ENCODE results near the gene TMEM45A.
"Not testable (repeated sequence)": the region's sequence is repeated elsewhere in the genome, so short reads cannot be mapped to it uniquely, and the experiment has no call there.

The TMEM45A gene

GRCh38 chr3:100465892-100466777 is 26.3 kb upstream of the TMEM45A start:
- no peaks in the 10 kb centered on the region for H3K27me3 ChIP-seq (ENCODE audit: control insufficient read depth, insufficient read depth, low read length)
- H3K4me1 ChIP-seq (ENCODE audit: control insufficient read depth, insufficient read depth, low read length): no peaks in the 10 kb centered on the region
- H3K27ac ChIP-seq (ENCODE audit: low read depth, low read length): no peak overlapping the region
- no peaks in the 10 kb centered on the region for H3K36me3 ChIP-seq (ENCODE audit: control insufficient read depth, insufficient read depth, low read length)
- no peak overlapping the region for H3K4me3 ChIP-seq (ENCODE audit: low read length)
- H3K9ac ChIP-seq (ENCODE audit: low read length): no peak overlapping the region

- Histone ChIP-seq H3K4me3 (ENCODE audit: low read length) (no peak overlapping the region), H3K27ac (ENCODE audit: low read depth, low read length) (no peak overlapping the region), H3K36me3 (ENCODE audit: control insufficient read depth, insufficient read depth, low read length) (no peaks in the 10 kb centered on the region), H3K4me1 (ENCODE audit: control insufficient read depth, insufficient read depth, low read length) (no peaks in the 10 kb centered on the region), H3K9ac (ENCODE audit: low read length) (no peak overlapping the region), H3K27me3 (ENCODE audit: control insufficient read depth, insufficient read depth, low read length) (no peaks in the 10 kb centered on the region)
Observed at GRCh38 chr3:100467133-100467532, 25.3 kb upstream of the TMEM45A start.

DNA sequence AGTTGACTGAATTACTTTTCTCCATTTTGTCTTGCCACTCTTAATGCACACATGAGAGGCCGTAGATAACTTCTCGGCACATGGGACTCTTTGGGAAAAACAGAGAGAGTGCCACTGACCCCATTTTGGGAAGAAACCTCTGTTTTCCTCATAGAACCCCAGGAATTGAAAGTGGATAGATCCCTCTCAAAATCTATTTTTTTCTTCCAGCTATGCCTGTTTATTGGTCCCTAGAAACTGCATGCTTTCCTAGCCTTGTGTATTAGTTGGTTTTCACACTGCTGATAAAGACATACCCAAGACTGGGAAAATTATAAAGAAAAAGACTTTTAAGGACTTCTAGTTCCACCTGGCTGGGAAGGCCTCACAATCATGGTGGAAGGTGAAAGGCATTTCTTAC is 23.7 kb upstream of the TMEM45A start:
- Histone ChIP-seq H3K27me3 (ENCODE audit: control insufficient read depth, insufficient read depth, low read length) (no peaks in the 10 kb centered on the region), H3K27ac (ENCODE audit: low read depth, low read length) (no peak overlapping the region), H3K9ac (ENCODE audit: low read length) (no peak overlapping the region), H3K36me3 (ENCODE audit: control insufficient read depth, insufficient read depth, low read length) (no peaks in the 10 kb centered on the region), H3K4me1 (ENCODE audit: control insufficient read depth, insufficient read depth, low read length) (no peaks in the 10 kb centered on the region), H3K4me3 (ENCODE audit: low read length) (no peak overlapping the region)

GRCh38 chr3:100470951-100471350 is 21.5 kb upstream of the TMEM45A start:
- H3K4me1 ChIP-seq (ENCODE audit: control insufficient read depth, insufficient read depth, low read length): no peaks in the 10 kb centered on the region
- no peak overlapping the region for H3K9ac ChIP-seq (ENCODE audit: low read length)
- H3K36me3 ChIP-seq (ENCODE audit: control insufficient read depth, insufficient read depth, low read length): no peaks in the 10 kb centered on the region
- no peak overlapping the region for H3K27ac ChIP-seq (ENCODE audit: low read depth, low read length)
- H3K27me3 ChIP-seq (ENCODE audit: control insufficient read depth, insufficient read depth, low read length): no peaks in the 10 kb centered on the region
- H3K4me3 ChIP-seq (ENCODE audit: low read length): no peak overlapping the region

DNA sequence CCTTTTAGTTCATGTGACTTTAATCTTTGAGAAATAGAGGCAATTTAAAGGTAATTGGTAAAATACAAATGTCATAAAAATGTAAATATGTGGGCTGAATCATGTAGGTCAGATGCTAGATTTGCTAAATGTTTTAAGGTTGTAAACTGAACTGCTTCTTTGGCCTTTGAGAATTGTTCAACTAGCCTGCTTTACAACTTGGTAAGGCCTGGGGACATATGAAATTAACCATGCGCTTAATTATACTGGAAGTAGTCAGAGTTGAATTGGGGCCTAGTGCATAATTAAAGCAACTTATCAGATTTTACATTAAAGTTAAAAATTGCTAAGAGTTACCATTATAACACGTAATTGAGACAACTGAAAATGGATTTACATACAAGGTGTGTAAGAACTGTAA is 21.0 kb upstream of the TMEM45A start:
- Histone ChIP-seq H3K4me3 (ENCODE audit: low read length) (no peak overlapping the region), H3K27me3 (ENCODE audit: control insufficient read depth, insufficient read depth, low read length) (no peaks in the 10 kb centered on the region), H3K4me1 (ENCODE audit: control insufficient read depth, insufficient read depth, low read length) (no peaks in the 10 kb centered on the region), H3K27ac (ENCODE audit: low read depth, low read length) (no peak overlapping the region), H3K9ac (ENCODE audit: low read length) (no peak overlapping the region), H3K36me3 (ENCODE audit: control insufficient read depth, insufficient read depth, low read length) (no peaks in the 10 kb centered on the region)

DNA sequence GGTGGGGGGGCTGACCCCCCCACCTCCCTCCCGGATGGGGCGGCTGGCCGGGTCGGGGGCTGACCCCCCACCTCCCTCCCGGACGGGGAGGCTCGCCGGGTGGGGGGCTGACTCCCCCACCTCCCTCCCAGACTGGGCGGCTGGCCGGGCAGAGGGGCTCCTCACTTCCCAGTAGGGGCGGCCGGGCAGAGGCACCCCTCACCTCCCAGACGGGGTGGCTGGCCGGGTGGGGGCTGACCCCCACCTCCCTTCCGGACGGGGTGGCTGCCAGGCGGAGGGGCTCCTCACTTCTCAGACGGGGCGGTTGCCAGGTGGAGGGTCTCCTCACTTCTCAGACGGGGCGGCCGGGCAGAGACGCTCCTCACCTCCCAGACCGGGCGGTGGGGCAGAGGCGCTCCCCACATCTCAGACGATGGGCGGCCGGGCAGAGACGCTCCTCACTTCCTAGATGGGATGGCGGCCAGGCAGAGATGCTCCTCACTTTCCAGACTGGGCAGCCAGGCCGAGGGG is 14.5 kb upstream of the TMEM45A start:
- H3K36me3 ChIP-seq (ENCODE audit: control insufficient read depth, insufficient read depth, low read length); H3K4me1 ChIP-seq (ENCODE audit: control insufficient read depth, insufficient read depth, low read length); H3K9ac ChIP-seq (ENCODE audit: low read length); H3K27ac ChIP-seq (ENCODE audit: low read depth, low read length); H3K4me3 ChIP-seq (ENCODE audit: low read length); H3K27me3 ChIP-seq (ENCODE audit: control insufficient read depth, insufficient read depth, low read length): not testable (repeated sequence)

GRCh38 chr3:100478521-100478920 is 13.9 kb upstream of the TMEM45A start:
- not testable (repeated sequence) for H3K4me3 ChIP-seq (ENCODE audit: low read length); H3K27ac ChIP-seq (ENCODE audit: low read depth, low read length); H3K9ac ChIP-seq (ENCODE audit: low read length); H3K36me3 ChIP-seq (ENCODE audit: control insufficient read depth, insufficient read depth, low read length); H3K27me3 ChIP-seq (ENCODE audit: control insufficient read depth, insufficient read depth, low read length); H3K4me1 ChIP-seq (ENCODE audit: control insufficient read depth, insufficient read depth, low read length)

GRCh38 chr3:100480081-100480480 is 12.3 kb upstream of the TMEM45A start:
- Histone ChIP-seq H3K27ac (ENCODE audit: low read depth, low read length) (no peak overlapping the region), H3K4me1 (ENCODE audit: control insufficient read depth, insufficient read depth, low read length) (no peaks in the 10 kb centered on the region)

GRCh38 chr3:100482176-100482575 is 10.2 kb upstream of the TMEM45A start:
- no peaks in the 10 kb centered on the region for H3K4me1 ChIP-seq (ENCODE audit: control insufficient read depth, insufficient read depth, low read length)
- H3K9ac ChIP-seq (ENCODE audit: low read length): no peak overlapping the region
- H3K4me3 ChIP-seq (ENCODE audit: low read length): no peak overlapping the region
- H3K36me3 ChIP-seq (ENCODE audit: control insufficient read depth, insufficient read depth, low read length): no peaks in the 10 kb centered on the region
- H3K27ac ChIP-seq (ENCODE audit: low read depth, low read length): no peak overlapping the region
- H3K27me3 ChIP-seq (ENCODE audit: control insufficient read depth, insufficient read depth, low read length): no peaks in the 10 kb centered on the region

More at GRCh38 chr3:100480081-100480480, 12.3 kb upstream of the TMEM45A start:
- Histone ChIP-seq H3K9ac (ENCODE audit: low read length) (no peak overlapping the region), H3K27me3 (ENCODE audit: control insufficient read depth, insufficient read depth, low read length) (no peaks in the 10 kb centered on the region), H3K36me3 (ENCODE audit: control insufficient read depth, insufficient read depth, low read length) (no peaks in the 10 kb centered on the region), H3K4me3 (ENCODE audit: low read length) (no peak overlapping the region)

GRCh38 chr3:100483529-100483928 is 8.9 kb upstream of the TMEM45A start:
- H3K27me3 ChIP-seq (ENCODE audit: control insufficient read depth, insufficient read depth, low read length): no peaks in the 10 kb centered on the region
- no peak overlapping the region for H3K4me3 ChIP-seq (ENCODE audit: low read length)
- H3K4me1 ChIP-seq (ENCODE audit: control insufficient read depth, insufficient read depth, low read length): no peaks in the 10 kb centered on the region
- H3K27ac ChIP-seq (ENCODE audit: low read depth, low read length): no peak overlapping the region
- H3K9ac ChIP-seq (ENCODE audit: low read length): no peak overlapping the region
- no peaks in the 10 kb centered on the region for H3K36me3 ChIP-seq (ENCODE audit: control insufficient read depth, insufficient read depth, low read length)

- Histone ChIP-seq H3K27me3 (ENCODE audit: control insufficient read depth, insufficient read depth, low read length) (no peaks in the 10 kb centered on the region), H3K9ac (ENCODE audit: low read length) (no peak overlapping the region), H3K4me3 (ENCODE audit: low read length) (no peak overlapping the region), H3K4me1 (ENCODE audit: control insufficient read depth, insufficient read depth, low read length) (no peaks in the 10 kb centered on the region), H3K27ac (ENCODE audit: low read depth, low read length) (no peak overlapping the region), H3K36me3 (ENCODE audit: control insufficient read depth, insufficient read depth, low read length) (no peaks in the 10 kb centered on the region)
Observed at GRCh38 chr3:100486808-100487207, 5.6 kb upstream of the TMEM45A start.

DNA sequence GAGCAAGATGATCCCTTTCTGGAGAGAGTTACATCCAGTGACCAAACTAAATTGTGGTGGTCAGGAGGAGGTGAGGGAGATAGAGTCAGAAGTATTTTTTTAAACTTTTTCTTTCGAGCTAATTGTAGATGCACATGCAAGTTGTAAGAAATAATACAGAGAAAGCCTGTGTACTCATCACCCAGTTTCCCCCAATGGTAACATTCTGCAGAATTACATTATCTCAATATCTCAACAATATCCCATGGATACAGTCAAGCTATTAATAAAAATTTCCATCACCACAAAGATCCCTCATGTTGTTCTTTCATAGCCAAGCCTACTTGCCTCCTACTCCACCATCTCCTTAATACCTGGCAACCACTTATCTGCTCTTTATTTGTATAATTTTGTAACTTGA is 3.3 kb upstream of the TMEM45A start:
- Histone ChIP-seq H3K9ac (ENCODE audit: low read length) (no peak overlapping the region), H3K27ac (ENCODE audit: low read depth, low read length) (no peak overlapping the region), H3K4me1 (ENCODE audit: control insufficient read depth, insufficient read depth, low read length) (no peaks in the 10 kb centered on the region), H3K4me3 (ENCODE audit: low read length) (no peak overlapping the region), H3K27me3 (ENCODE audit: control insufficient read depth, insufficient read depth, low read length) (no peaks in the 10 kb centered on the region), H3K36me3 (ENCODE audit: control insufficient read depth, insufficient read depth, low read length) (no peaks in the 10 kb centered on the region)

DNA sequence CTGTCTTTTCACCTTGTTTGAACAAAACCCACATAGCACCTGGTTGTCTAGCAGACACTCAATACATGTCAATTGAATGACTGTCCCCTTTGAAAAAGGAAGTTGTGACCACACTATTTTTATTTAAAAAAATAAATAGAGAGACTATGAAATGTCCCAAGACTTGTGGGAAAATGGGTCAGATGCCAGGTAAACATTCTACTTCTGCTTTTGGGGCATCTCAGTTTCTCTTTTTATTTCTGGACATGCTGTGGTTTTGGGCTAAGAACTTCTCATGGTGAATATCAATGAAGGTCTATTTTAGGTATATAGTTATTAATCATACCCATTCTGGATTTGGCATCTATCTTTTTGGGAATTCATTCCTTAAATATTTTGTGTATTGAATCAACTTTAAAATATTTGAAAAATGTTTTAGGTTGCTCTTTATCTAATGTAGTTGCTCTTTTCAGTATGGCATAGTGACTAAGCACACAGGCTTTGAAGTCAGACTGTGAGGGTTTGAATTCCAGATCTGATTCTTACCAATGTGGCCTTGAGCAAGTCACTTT is 4.4 kb downstream of the TMEM45A start:
- Histone ChIP-seq H3K4me3 (ENCODE audit: low read length) (no peak overlapping the region), H3K9ac (ENCODE audit: low read length) (no peak overlapping the region), H3K27ac (ENCODE audit: low read depth, low read length) (no peak overlapping the region), H3K36me3 (ENCODE audit: control insufficient read depth, insufficient read depth, low read length) (no peaks in the 10 kb centered on the region), H3K27me3 (ENCODE audit: control insufficient read depth, insufficient read depth, low read length) (no peaks in the 10 kb centered on the region), H3K4me1 (ENCODE audit: control insufficient read depth, insufficient read depth, low read length) (no peaks in the 10 kb centered on the region)
